ENCODE measurements around the gene CNTNAP2.

- no peak for TF ChIP-seq CREB3 (CRISPR knock-in tag; IDR thresholded peaks at IDR 0.05)
- TF ChIP-seq HNRNPUL1 (IDR thresholded peaks at IDR 0.05; ENCODE audit: low read depth, low read length), result no peak
- no peak for TF ChIP-seq MAX (IDR thresholded peaks at IDR 0.05)
- TF ChIP-seq REST (IDR thresholded peaks at IDR 0.05; ENCODE audit: borderline replicate concordance in 1 of 2, low read depth in 1 of 2, low read length in 2 of 2), result no peak
- no peak for TF ChIP-seq FOXM1 (CRISPR knock-in tag; IDR thresholded peaks at IDR 0.05)
- TF ChIP-seq ZNF790 (CRISPR knock-in tag; IDR thresholded peaks at IDR 0.05; ENCODE audit: borderline replicate concordance), result no peak
- TF ChIP-seq ZNF546 (CRISPR knock-in tag; conservative IDR thresholded peaks at IDR 0.05), result no peak
Observed at GRCh38 chr7:147681530-147681929, 1564.9 kb downstream of the CNTNAP2 start.
